ENCODE data around the gene RNU4-1. TPM values are rescaled to one million over a fixed set of nuclear protein-coding genes. Genes with fewer than 3 reads are reported as not detected.
A peak's percentile ranks its signal among the peaks of the same experiment; 100 is the strongest.

The RNU4-1 gene
- total RNA-seq, 4 donors from 2014 or later = under 0.01 TPM; not detected in 2

DNA sequence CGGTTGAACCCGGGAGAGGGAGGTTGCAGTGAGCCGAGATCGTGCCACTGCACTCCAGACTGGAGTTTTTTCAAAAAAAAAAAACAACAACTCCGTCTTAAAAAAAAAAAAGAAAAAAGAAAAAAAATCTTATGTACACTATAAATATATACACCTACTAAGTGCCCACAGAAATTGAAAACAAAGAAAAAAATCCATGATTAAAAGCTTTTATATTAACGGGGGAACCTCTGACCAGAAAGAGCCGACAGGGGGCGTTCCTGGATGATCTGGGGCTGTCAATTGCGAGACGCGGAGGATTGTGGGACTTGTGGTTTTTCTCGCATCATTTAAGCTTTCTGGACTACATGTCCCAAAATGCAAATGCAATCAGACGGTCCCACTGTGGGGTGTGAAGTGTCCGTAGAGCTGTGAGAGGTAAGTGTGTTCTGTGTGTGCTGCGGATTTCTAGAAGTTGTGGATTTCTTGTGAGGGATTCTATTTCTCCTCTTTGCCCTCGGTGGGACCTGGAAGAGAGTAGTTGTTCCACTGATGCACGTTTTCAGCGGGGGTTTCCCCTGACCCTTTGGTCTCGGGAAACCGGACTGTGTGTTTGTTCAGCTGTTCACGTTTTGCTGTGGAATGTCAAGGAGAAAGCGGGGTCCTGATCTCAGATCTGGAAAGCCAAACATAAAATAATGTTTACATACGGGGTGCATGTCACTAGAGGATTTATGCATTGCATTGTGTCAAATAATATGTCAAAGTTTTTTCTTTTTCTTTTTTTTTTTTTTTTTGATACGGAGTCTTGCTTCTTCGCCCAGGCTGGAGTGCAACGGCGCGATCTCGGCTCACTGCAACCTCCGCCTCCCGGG is 9.2 kb upstream of the RNU4-1 start, which contains the start of gene SIRT4:
Gene SIRT4, plus strand, starts transcription at position 360 of the 854 bp plus-strand sequence. CDS start 1,241 bp downstream, outside the sequence.
- TF ChIP-seq, protein P1, sequence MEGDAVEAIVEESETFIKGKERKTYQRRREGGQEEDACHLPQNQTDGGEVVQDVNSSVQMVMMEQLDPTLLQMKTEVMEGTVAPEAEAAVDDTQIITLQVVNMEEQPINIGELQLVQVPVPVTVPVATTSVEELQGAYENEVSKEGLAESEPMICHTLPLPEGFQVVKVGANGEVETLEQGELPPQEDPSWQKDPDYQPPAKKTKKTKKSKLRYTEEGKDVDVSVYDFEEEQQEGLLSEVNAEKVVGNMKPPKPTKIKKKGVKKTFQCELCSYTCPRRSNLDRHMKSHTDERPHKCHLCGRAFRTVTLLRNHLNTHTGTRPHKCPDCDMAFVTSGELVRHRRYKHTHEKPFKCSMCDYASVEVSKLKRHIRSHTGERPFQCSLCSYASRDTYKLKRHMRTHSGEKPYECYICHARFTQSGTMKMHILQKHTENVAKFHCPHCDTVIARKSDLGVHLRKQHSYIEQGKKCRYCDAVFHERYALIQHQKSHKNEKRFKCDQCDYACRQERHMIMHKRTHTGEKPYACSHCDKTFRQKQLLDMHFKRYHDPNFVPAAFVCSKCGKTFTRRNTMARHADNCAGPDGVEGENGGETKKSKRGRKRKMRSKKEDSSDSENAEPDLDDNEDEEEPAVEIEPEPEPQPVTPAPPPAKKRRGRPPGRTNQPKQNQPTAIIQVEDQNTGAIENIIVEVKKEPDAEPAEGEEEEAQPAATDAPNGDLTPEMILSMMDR (IDR thresholded peaks at IDR 0.05) = no peak
- no peak for TF ChIP-seq POLR2A (IDR thresholded peaks at IDR 0.05)
- H3K4me3 ChIP-seq (ENCODE audit: low read depth, poor library complexity, severe bottlenecking) = peak within 1 kb of the TSS; percentile 50
- intact Hi-C loops (cut with DNase I; ENCODE audit: low total_unique reads) = no loop called here
- 8% methylated on average over 31 of the region's 31 CpGs for WGBS, 2 donors
- DNase-seq (ENCODE audit: low spot score in 2 of 2) = peak; percentile 92 to 96

DNA sequence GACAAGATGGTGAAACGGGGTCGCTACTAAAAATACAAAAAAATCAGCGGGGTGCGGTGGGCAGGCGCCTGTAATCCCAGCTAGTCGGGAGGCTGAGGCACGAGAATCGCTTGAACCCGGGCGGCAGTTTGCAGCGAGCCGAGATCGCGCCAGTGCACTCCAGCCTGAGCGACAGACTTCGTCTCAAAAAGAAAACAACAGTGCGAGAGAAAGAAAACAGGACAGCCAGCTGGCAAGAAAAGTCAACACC is 701 bp downstream of the RNU4-1 start:
- WGBS, 2 donors = 0% methylated on average over 16 to 17 of the region's 17 CpGs
- intact Hi-C loops (cut with DNase I; ENCODE audit: low total_unique reads) = no loop called here
- peak overlapping the region; percentile 51 for H3K4me3 ChIP-seq (ENCODE audit: low read depth, poor library complexity, severe bottlenecking)
- peak in 1 of 2 donors; percentile 26 for DNase-seq (ENCODE audit: low spot score in 2 of 2)
- TF ChIP-seq, protein P1 (IDR thresholded peaks at IDR 0.05) = no peak
- TF ChIP-seq POLR2A (IDR thresholded peaks at IDR 0.05) = no peak

DNA sequence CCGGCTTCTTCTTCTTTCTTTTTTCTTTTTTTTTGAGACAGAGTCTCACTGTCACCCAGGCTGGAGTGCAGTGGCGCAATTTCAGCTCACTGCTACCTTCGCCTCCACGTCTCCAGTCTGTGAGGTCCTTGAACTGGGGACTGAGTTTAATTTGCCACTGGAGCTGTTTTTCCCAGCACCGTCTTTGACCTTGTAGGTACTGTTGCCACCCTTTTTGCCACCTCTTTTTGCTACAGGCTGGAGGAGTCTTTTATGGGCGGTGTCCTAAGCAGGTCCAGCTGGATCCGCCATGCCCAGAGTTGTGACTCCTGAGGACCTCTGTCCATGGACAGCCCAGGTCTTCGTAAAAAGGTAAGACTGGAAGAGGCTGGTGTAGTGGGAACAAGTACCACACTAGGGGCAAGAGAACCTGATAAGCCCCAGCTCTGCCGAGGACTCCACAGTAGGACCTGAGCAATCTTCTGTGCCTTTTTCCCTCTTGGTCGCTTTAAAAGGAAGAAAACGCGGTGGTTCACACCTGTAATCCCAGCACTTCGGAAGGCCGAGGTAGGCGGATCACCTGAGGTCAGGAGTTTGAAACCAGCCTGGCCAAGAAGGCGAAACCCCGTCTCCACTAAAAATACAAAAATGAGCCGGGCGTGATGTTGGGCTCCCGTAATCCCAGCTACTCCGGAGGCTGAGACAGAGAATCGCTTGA is 2.3 kb downstream of the RNU4-1 start:
- intact Hi-C loops (cut with DNase I; ENCODE audit: low total_unique reads) = no loop called here
- H3K4me3 ChIP-seq (ENCODE audit: low read depth, poor library complexity, severe bottlenecking) = no peak overlapping the region
- TF ChIP-seq, protein P1 (IDR thresholded peaks at IDR 0.05) = no peak
- TF ChIP-seq POLR2A (IDR thresholded peaks at IDR 0.05) = no peak
- DNase-seq (ENCODE audit: low spot score in 2 of 2) = peak; percentile 34 to 86
- WGBS, 2 donors = 17 to 24% methylated on average over 22 of the region's 22 CpGs

DNA sequence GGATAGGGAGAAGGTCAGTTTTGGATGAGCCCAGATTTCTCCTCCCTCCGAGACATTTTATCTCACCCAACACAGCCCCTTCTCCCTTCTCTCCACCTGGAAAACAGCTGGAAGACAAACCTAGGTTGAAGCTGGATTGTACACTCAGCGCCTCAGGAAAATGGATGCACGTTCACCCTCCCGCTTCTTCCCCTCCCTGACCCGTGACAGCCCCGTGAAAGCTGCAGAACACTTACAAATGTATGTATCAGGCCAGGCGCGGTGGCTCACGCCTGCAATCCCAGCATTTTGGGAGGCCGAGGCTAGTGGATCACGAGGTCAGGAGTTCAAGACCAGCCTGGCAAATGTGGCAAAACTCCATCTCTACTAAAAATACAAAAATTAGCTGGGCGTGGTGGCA is 5.5 kb downstream of the RNU4-1 start:
- no peak for DNase-seq (ENCODE audit: low spot score in 2 of 2)
- intact Hi-C loops (cut with DNase I; ENCODE audit: low total_unique reads) = no loop called here
- WGBS, 2 donors = 73 to 83% methylated on average over 12 of the region's 12 CpGs
- no peak overlapping the region for H3K4me3 ChIP-seq (ENCODE audit: low read depth, poor library complexity, severe bottlenecking)
- TF ChIP-seq, protein P1 (IDR thresholded peaks at IDR 0.05) = no peak
- no peak for TF ChIP-seq POLR2A (IDR thresholded peaks at IDR 0.05)

DNA sequence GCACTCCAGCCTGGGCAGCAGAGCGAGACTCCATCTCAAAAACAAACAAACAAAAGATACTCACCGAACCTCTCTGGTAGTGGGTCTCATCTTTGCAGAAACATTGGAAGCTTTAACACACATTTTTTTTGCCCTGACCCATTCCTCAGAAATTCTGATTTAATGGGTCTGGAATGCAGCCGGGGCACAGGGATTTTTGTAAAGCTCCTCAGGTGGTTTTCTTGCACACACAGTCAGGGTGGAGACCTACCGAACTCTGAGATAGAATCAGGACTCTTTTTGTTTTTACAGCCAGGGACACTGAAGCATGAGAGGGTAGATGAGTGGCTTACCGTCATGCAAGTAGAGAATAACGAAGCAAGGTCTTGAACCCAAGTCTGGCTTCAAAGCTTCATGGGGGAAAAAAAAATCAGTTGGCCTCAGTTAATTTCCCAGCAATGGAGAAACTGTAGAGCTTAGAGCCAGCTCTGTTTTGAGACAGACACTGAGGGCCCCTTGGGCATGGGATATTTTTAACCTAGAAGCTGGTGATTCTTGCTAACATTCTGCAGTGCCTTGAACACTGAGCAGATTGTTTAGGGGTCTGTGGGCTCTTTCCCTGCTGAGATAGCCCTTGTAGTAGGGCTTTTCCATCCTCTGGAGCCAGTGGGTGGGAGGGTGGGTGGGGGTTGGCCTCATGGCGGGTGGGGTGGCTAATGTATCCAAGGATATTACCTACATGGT is 6.1 kb downstream of the RNU4-1 start:
- TF ChIP-seq, protein P1 (IDR thresholded peaks at IDR 0.05) = no peak
- TF ChIP-seq POLR2A (IDR thresholded peaks at IDR 0.05) = no peak
- no peak overlapping the region for H3K4me3 ChIP-seq (ENCODE audit: low read depth, poor library complexity, severe bottlenecking)
- intact Hi-C loops (cut with DNase I; ENCODE audit: low total_unique reads) = no loop called here
- DNase-seq (ENCODE audit: low spot score in 2 of 2) = no peak
- 53 to 58% methylated on average over 7 of the region's 7 CpGs for WGBS, 2 donors

Data from lower leg skin (tissue), 4 donors.